Effector CD4-positive, alpha-beta T cell (primary cell): ENCODE results near the gene CYS1.
A peak's percentile ranks its signal among the peaks of the same experiment; 100 is the strongest.
"Not testable (repeated sequence)": the region's sequence is repeated elsewhere in the genome, so short reads cannot be mapped to it uniquely, and the experiment has no call there.

Experiments
- DNase-seq: peaks from one replicate; pipeline ENCODE4 v3.0.0-alpha.2; 2020

The CYS1 gene

GRCh38 chr2:10045561-10046355, 34.5 kb downstream of the CYS1 start:
- DNase-seq: no peak

- peak; percentile 84 for DNase-seq
These were observed 36.2 kb downstream of the CYS1 start for GRCh38 chr2:10043906-10044601.

- DNase-seq: peak; percentile 67
These were observed 36.8 kb downstream of the CYS1 start, which contains the start of gene KLF11 for GRCh38 chr2:10043256-10043905. Gene KLF11, plus strand, starts transcription at chr2:10043550. Its CDS starts 167 bp downstream, at chr2:10043717.

- peak; percentile 28 for DNase-seq
These were observed 37.7 kb downstream of the CYS1 start for GRCh38 chr2:10042301-10043161.

- DNase-seq: no peak
These were observed 38.5 kb downstream of the CYS1 start for GRCh38 chr2:10041711-10042110.

- no peak for DNase-seq
These were observed 40.4 kb downstream of the CYS1 start for GRCh38 chr2:10039658-10040410.

- DNase-seq: no peak
These were observed 41.5 kb downstream of the CYS1 start for GRCh38 chr2:10038716-10039115.

- DNase-seq: no peak
These were observed 42.1 kb downstream of the CYS1 start for GRCh38 chr2:10038123-10038522.

GRCh38 chr2:10036095-10036884, 43.9 kb downstream of the CYS1 start:
- DNase-seq: peak; percentile 28

GRCh38 chr2:10035633-10036032, 44.6 kb downstream of the CYS1 start:
- no peak for DNase-seq

GRCh38 chr2:10035053-10035422, 45.2 kb downstream of the CYS1 start:
- DNase-seq: no peak

GRCh38 chr2:10034333-10035052, 45.7 kb downstream of the CYS1 start:
- no peak for DNase-seq

GRCh38 chr2:10033251-10034006, 46.8 kb downstream of the CYS1 start:
- DNase-seq: no peak

- DNase-seq: no peak
These were observed 47.5 kb downstream of the CYS1 start for GRCh38 chr2:10032746-10033105.

- DNase-seq: no peak
These were observed 48.1 kb downstream of the CYS1 start for GRCh38 chr2:10031886-10032745.

GRCh38 chr2:10030798-10031197, 49.4 kb downstream of the CYS1 start:
- DNase-seq: not testable (repeated sequence)

- no peak for DNase-seq
These were observed 49.9 kb downstream of the CYS1 start for GRCh38 chr2:10030311-10030736.

- no peak for DNase-seq
These were observed 50.4 kb downstream of the CYS1 start for GRCh38 chr2:10029875-10030223.
